Measurements from ENCODE around the gene SLC20A1. TPM values are rescaled to one million over a fixed set of nuclear protein-coding genes. Genes with fewer than 3 reads are reported as not detected.
A peak's percentile ranks its signal among the peaks of the same experiment; 100 is the strongest.

Gene SLC20A1
- total RNA-seq (10 to 100 TPM; 33.0 to 47.2 TPM), polyA plus RNA-seq (ENCODE audit: insufficient read length in 2 of 2) (10 to 100 TPM; 38.3 to 43.3 TPM)
- long read RNA-seq, donor 1, partial matches to known transcripts, result 47 of 50 reads
- long read RNA-seq, donor 1, other reads (novel, unspliced or antisense), result 0 of 50 reads
- long read RNA-seq, donor 2, partial matches to known transcripts, result 0 of 1 reads
- long read RNA-seq, donor 2, other reads (novel, unspliced or antisense), result 0 of 1 reads
- long read RNA-seq, donor 3, partial matches to known transcripts, result 20 of 23 reads
- long read RNA-seq, donor 3, other reads (novel, unspliced or antisense), result 0 of 23 reads
- long read RNA-seq, donor 4, partial matches to known transcripts, result 0 of 2 reads
- long read RNA-seq, donor 4, other reads (novel, unspliced or antisense), result 0 of 2 reads

- peak within 1 kb of the TSS; percentile 93 for H3K27ac ChIP-seq (ENCODE audit: low read depth, low read length)
- H3K4me1 ChIP-seq (ENCODE audit: control insufficient read depth, insufficient read depth, low read length), result peaks cover 9% of the 10 kb centered on the region
- no peaks in the 10 kb centered on the region for H3K27me3 ChIP-seq (ENCODE audit: control insufficient read depth, insufficient read depth, low read length)
- H3K9me3 ChIP-seq (ENCODE audit: control insufficient read depth, insufficient read depth, low read length), result no peaks in the 10 kb centered on the region
- WGBS (ENCODE audit: insufficient coverage), result under 1% methylated on average over 86 of the region's 87 CpGs
- DNase-seq (ENCODE audit: low read depth in 4 of 6, low spot score in 6 of 6), result peak; percentile 74 to 98 (median 90)
- peak within 1 kb of the TSS; percentile 86 for H3K4me3 ChIP-seq (ENCODE audit: low read depth, low read length)
- H3K36me3 ChIP-seq (ENCODE audit: control insufficient read depth, insufficient read depth, low read length), result peaks cover 3% of the 10 kb centered on the region
Observed at GRCh38 chr2:112645310-112646101, at the start of gene SLC20A1. Gene SLC20A1, plus strand, starts transcription at chr2:112645939. Its CDS starts 890 bp downstream, at chr2:112646829.

GRCh38 chr2:112597537-112598322 is 48.0 kb upstream of the SLC20A1 start:
- no peak for DNase-seq (ENCODE audit: low read depth in 4 of 6, low spot score in 6 of 6)
- Histone ChIP-seq H3K36me3 (ENCODE audit: control insufficient read depth, insufficient read depth, low read length) (peaks cover 4% of the 10 kb centered on the region), H3K4me1 (ENCODE audit: control insufficient read depth, insufficient read depth, low read length) (peaks cover 4% of the 10 kb centered on the region), H3K9me3 (ENCODE audit: control insufficient read depth, insufficient read depth, low read length) (no peaks in the 10 kb centered on the region), H3K4me3 (ENCODE audit: low read depth, low read length) (no peak overlapping the region), H3K27ac (ENCODE audit: low read depth, low read length) (no peak overlapping the region), H3K27me3 (ENCODE audit: control insufficient read depth, insufficient read depth, low read length) (no peaks in the 10 kb centered on the region)
- WGBS (ENCODE audit: insufficient coverage), result 100% methylated on average over 4 of the region's 10 CpGs

GRCh38 chr2:112600634-112601033 is 45.1 kb upstream of the SLC20A1 start:
- Histone ChIP-seq H3K4me3 (ENCODE audit: low read depth, low read length) (no peak overlapping the region), H3K4me1 (ENCODE audit: control insufficient read depth, insufficient read depth, low read length) (peaks cover 4% of the 10 kb centered on the region), H3K27me3 (ENCODE audit: control insufficient read depth, insufficient read depth, low read length) (no peaks in the 10 kb centered on the region), H3K27ac (ENCODE audit: low read depth, low read length) (no peak overlapping the region), H3K36me3 (ENCODE audit: control insufficient read depth, insufficient read depth, low read length) (peaks cover 4% of the 10 kb centered on the region), H3K9me3 (ENCODE audit: control insufficient read depth, insufficient read depth, low read length) (no peaks in the 10 kb centered on the region)
- WGBS (ENCODE audit: insufficient coverage), result no CpG with 5 or more reads among the region's 3 CpGs
- DNase-seq (ENCODE audit: low read depth in 4 of 6, low spot score in 6 of 6), result no peak

- Histone ChIP-seq H3K27ac (ENCODE audit: low read depth, low read length) (no peak overlapping the region), H3K27me3 (ENCODE audit: control insufficient read depth, insufficient read depth, low read length) (no peaks in the 10 kb centered on the region)
Observed at GRCh38 chr2:112601754-112602153, 44.0 kb upstream of the SLC20A1 start.

GRCh38 chr2:112602917-112603316 is 42.8 kb upstream of the SLC20A1 start:
- DNase-seq (ENCODE audit: low read depth in 4 of 6, low spot score in 6 of 6), result no peak
- Histone ChIP-seq H3K9me3 (ENCODE audit: control insufficient read depth, insufficient read depth, low read length) (no peaks in the 10 kb centered on the region), H3K27me3 (ENCODE audit: control insufficient read depth, insufficient read depth, low read length) (no peaks in the 10 kb centered on the region), H3K36me3 (ENCODE audit: control insufficient read depth, insufficient read depth, low read length) (peaks cover 4% of the 10 kb centered on the region), H3K27ac (ENCODE audit: low read depth, low read length) (no peak overlapping the region), H3K4me3 (ENCODE audit: low read depth, low read length) (no peak overlapping the region), H3K4me1 (ENCODE audit: control insufficient read depth, insufficient read depth, low read length) (peaks cover 4% of the 10 kb centered on the region)
- 100% methylated on average over 1 of the region's 3 CpGs for WGBS (ENCODE audit: insufficient coverage)

More at GRCh38 chr2:112601754-112602153, 44.0 kb upstream of the SLC20A1 start:
- no peak for DNase-seq (ENCODE audit: low read depth in 4 of 6, low spot score in 6 of 6)
- Histone ChIP-seq H3K4me3 (ENCODE audit: low read depth, low read length) (no peak overlapping the region), H3K9me3 (ENCODE audit: control insufficient read depth, insufficient read depth, low read length) (no peaks in the 10 kb centered on the region), H3K36me3 (ENCODE audit: control insufficient read depth, insufficient read depth, low read length) (peaks cover 4% of the 10 kb centered on the region), H3K4me1 (ENCODE audit: control insufficient read depth, insufficient read depth, low read length) (peaks cover 4% of the 10 kb centered on the region)
- 76% methylated on average over 3 of the region's 3 CpGs for WGBS (ENCODE audit: insufficient coverage)

- H3K27ac ChIP-seq (ENCODE audit: low read depth, low read length), result no peak overlapping the region
- H3K4me1 ChIP-seq (ENCODE audit: control insufficient read depth, insufficient read depth, low read length), result peaks cover 4% of the 10 kb centered on the region
- no peaks in the 10 kb centered on the region for H3K27me3 ChIP-seq (ENCODE audit: control insufficient read depth, insufficient read depth, low read length)
- H3K36me3 ChIP-seq (ENCODE audit: control insufficient read depth, insufficient read depth, low read length), result peaks cover 4% of the 10 kb centered on the region
- no peaks in the 10 kb centered on the region for H3K9me3 ChIP-seq (ENCODE audit: control insufficient read depth, insufficient read depth, low read length)
- 89% methylated on average over 2 of the region's 2 CpGs for WGBS (ENCODE audit: insufficient coverage)
- no peak for DNase-seq (ENCODE audit: low read depth in 4 of 6, low spot score in 6 of 6)
- H3K4me3 ChIP-seq (ENCODE audit: low read depth, low read length), result no peak overlapping the region
Observed at GRCh38 chr2:112603731-112604130, 42.0 kb upstream of the SLC20A1 start.

GRCh38 chr2:112604952-112605351 is 40.8 kb upstream of the SLC20A1 start:
- 89% methylated on average over 2 of the region's 4 CpGs for WGBS (ENCODE audit: insufficient coverage)
- DNase-seq (ENCODE audit: low read depth in 4 of 6, low spot score in 6 of 6), result no peak

GRCh38 chr2:112605926-112606325 is 39.8 kb upstream of the SLC20A1 start:
- Histone ChIP-seq H3K9me3 (ENCODE audit: control insufficient read depth, insufficient read depth, low read length) (no peaks in the 10 kb centered on the region), H3K27me3 (ENCODE audit: control insufficient read depth, insufficient read depth, low read length) (no peaks in the 10 kb centered on the region), H3K36me3 (ENCODE audit: control insufficient read depth, insufficient read depth, low read length) (peaks cover 4% of the 10 kb centered on the region), H3K27ac (ENCODE audit: low read depth, low read length) (no peak overlapping the region), H3K4me1 (ENCODE audit: control insufficient read depth, insufficient read depth, low read length) (no peaks in the 10 kb centered on the region), H3K4me3 (ENCODE audit: low read depth, low read length) (no peak overlapping the region)
- 71% methylated on average over 5 of the region's 5 CpGs for WGBS (ENCODE audit: insufficient coverage)
- DNase-seq (ENCODE audit: low read depth in 4 of 6, low spot score in 6 of 6), result no peak

More at GRCh38 chr2:112604952-112605351, 40.8 kb upstream of the SLC20A1 start:
- no peaks in the 10 kb centered on the region for H3K27me3 ChIP-seq (ENCODE audit: control insufficient read depth, insufficient read depth, low read length)
- peaks cover 2% of the 10 kb centered on the region for H3K4me1 ChIP-seq (ENCODE audit: control insufficient read depth, insufficient read depth, low read length)
- no peak overlapping the region for H3K4me3 ChIP-seq (ENCODE audit: low read depth, low read length)
- no peak overlapping the region for H3K27ac ChIP-seq (ENCODE audit: low read depth, low read length)
- no peaks in the 10 kb centered on the region for H3K9me3 ChIP-seq (ENCODE audit: control insufficient read depth, insufficient read depth, low read length)
- peaks cover 4% of the 10 kb centered on the region for H3K36me3 ChIP-seq (ENCODE audit: control insufficient read depth, insufficient read depth, low read length)

GRCh38 chr2:112606547-112606946 is 39.2 kb upstream of the SLC20A1 start:
- Histone ChIP-seq H3K9me3 (ENCODE audit: control insufficient read depth, insufficient read depth, low read length) (no peaks in the 10 kb centered on the region), H3K36me3 (ENCODE audit: control insufficient read depth, insufficient read depth, low read length) (peaks cover 4% of the 10 kb centered on the region)
- WGBS (ENCODE audit: insufficient coverage), result 88% methylated on average over 3 of the region's 4 CpGs

More at GRCh38 chr2:112606547-112606946, 39.2 kb upstream of the SLC20A1 start:
- no peaks in the 10 kb centered on the region for H3K27me3 ChIP-seq (ENCODE audit: control insufficient read depth, insufficient read depth, low read length)
- no peak for DNase-seq (ENCODE audit: low read depth in 4 of 6, low spot score in 6 of 6)
- no peak overlapping the region for H3K4me3 ChIP-seq (ENCODE audit: low read depth, low read length)
- H3K4me1 ChIP-seq (ENCODE audit: control insufficient read depth, insufficient read depth, low read length), result no peaks in the 10 kb centered on the region
- H3K27ac ChIP-seq (ENCODE audit: low read depth, low read length), result no peak overlapping the region

Data from spinal cord (tissue), 10 donors.